Right lobe of liver (tissue), 6 donors: Measurements from ENCODE around the gene CACNA1C. TPM values are rescaled to one million over a fixed set of nuclear protein-coding genes. Genes with fewer than 3 reads are reported as not detected.

ENCODE experiments used
- ATAC-seq, 4 donors: fragments of 200-7000 bp; cut with Tn5 transposase; one replicate each; pipeline ENCODE4 v1.9.1; 2020; ENCODE audit warnings: mild to moderate bottlenecking in 4 of 4, moderate library complexity in 4 of 4
- DNase-seq, 3 donors: peaks; one replicate each; pipeline ENCODE4 v3.0.0-alpha.2; 2020
- H3K27ac ChIP-seq, 3 donors: fragments of 200-600 bp; one replicate each; pipeline ENCODE4 v1.8.0; 2022
- H3K27me3 ChIP-seq, 2 donors: fragments of 200-600 bp; one replicate each; pipeline ENCODE4 v1.8.0; 2022
- H3K36me3 ChIP-seq, 4 donors: fragments of 200-600 bp; sonication (generic) in 1 of 4; one replicate each; pipeline versions ENCODE4 v1.5.1 to v1.8.0; 2017 to 2022; ENCODE audit warnings: control low read depth in 1 of 4
- H3K4me1 ChIP-seq, 4 donors: fragments of 200-600 bp; sonication (generic) in 1 of 4; one replicate each; pipeline versions ENCODE4 v1.5.1 to v1.8.0; 2017 to 2022; ENCODE audit warnings: control low read depth in 1 of 4
- H3K4me3 ChIP-seq, 3 donors: fragments of 200-600 bp; one replicate each; pipeline ENCODE4 v1.8.0; 2022
- H3K9me3 ChIP-seq, 4 donors: fragments of 200-600 bp; sonication (generic) in 1 of 4; one replicate each; pipeline versions ENCODE4 v1.5.1 to v1.8.0; 2017 to 2022; ENCODE audit warnings: control low read depth in 1 of 4
- POLR2A ChIP-seq: fragments of 450-650 bp; IDR thresholded peaks from one replicate; pipeline ENCODE4 v1.6.1; 2017; ENCODE audit warnings: antibody characterized with exemption, mild to moderate bottlenecking
- WGBS: methylation state at CpG from one replicate; pipeline ENCODE4 v1.1.6; 2018; ENCODE audit warnings: low coverage, low lambda C conversion rate; ENCODE audit not compliant: insufficient coverage; ENCODE audit errors: missing lambda C conversion rate; 5-methylcytosine and 5-hydroxymethylcytosine counted together
- intact Hi-C, 2 donors: fragments of 100-400 bp; cut with DNase I; formaldehyde crosslinking; loops; one replicate each; pipeline versions ENCODE4 v1.11.2 to v1.14.1; 2022
- total RNA-seq, 6 experiments: library from RNA; depleted of rRNA in 2 of 6; stranded (reverse); fragments of >200 nt in 2 of 6; fragmentation: NEBNext Ultra II Directional in 3 of 6; extraction: Animal tissue kit (Norgen Biotek cat#: 25700) in 3 of 6; gene quantifications; one replicate each; pipeline versions ENCODE4 v1.1.0 to v1.2.4, GENCODE V29; 2016 to 2023
- TF ChIP-seq, protein P1 (sequence below), 4 donors: fragments of 200-600 bp in 3 of 4; fragments of 450-650 bp in 1 of 4; IDR thresholded peaks; one replicate each; pipeline versions ENCODE4 v1.5.1 to v1.8.0; 2016 to 2022; ENCODE audit warnings: antibody characterized with exemption in 4 of 4, mild to moderate bottlenecking in 2 of 4
- donor health status: DM: no; HTN: yes; CAD: no.
- donor health status: DM: no; HTN: no; CAD: no.
- donor health status: DM: no; HTN: no; CAD: no.
- donor health status: DM: no; HTN: yes; CAD: no.
- donor health status: DM: no; HTN: yes; CAD: no.

The CACNA1C gene
- total RNA-seq, 6 experiments from 2014 or later: 0.18 to 1.0 (median 0.57) TPM

GRCh38 chr12:2503036-2503435 is 450.2 kb downstream of the CACNA1C start:
- Histone ChIP-seq H3K9me3 (no peaks in the 10 kb centered on the region), H3K27me3 (no peaks in the 10 kb centered on the region), H3K36me3 (no peaks in the 10 kb centered on the region), H3K4me3 (no peak overlapping the region), H3K27ac (no peak overlapping the region), H3K4me1 (no peaks in the 10 kb centered on the region)
- intact Hi-C loops: no loop called here
- no CpG with 5 or more reads among the region's 5 CpGs for WGBS
- ATAC-seq: no peak
- DNase-seq: no peak
- TF ChIP-seq, protein P1, sequence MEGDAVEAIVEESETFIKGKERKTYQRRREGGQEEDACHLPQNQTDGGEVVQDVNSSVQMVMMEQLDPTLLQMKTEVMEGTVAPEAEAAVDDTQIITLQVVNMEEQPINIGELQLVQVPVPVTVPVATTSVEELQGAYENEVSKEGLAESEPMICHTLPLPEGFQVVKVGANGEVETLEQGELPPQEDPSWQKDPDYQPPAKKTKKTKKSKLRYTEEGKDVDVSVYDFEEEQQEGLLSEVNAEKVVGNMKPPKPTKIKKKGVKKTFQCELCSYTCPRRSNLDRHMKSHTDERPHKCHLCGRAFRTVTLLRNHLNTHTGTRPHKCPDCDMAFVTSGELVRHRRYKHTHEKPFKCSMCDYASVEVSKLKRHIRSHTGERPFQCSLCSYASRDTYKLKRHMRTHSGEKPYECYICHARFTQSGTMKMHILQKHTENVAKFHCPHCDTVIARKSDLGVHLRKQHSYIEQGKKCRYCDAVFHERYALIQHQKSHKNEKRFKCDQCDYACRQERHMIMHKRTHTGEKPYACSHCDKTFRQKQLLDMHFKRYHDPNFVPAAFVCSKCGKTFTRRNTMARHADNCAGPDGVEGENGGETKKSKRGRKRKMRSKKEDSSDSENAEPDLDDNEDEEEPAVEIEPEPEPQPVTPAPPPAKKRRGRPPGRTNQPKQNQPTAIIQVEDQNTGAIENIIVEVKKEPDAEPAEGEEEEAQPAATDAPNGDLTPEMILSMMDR (IDR thresholded peaks at IDR 0.05): no peak
- no peak for TF ChIP-seq POLR2A

DNA sequence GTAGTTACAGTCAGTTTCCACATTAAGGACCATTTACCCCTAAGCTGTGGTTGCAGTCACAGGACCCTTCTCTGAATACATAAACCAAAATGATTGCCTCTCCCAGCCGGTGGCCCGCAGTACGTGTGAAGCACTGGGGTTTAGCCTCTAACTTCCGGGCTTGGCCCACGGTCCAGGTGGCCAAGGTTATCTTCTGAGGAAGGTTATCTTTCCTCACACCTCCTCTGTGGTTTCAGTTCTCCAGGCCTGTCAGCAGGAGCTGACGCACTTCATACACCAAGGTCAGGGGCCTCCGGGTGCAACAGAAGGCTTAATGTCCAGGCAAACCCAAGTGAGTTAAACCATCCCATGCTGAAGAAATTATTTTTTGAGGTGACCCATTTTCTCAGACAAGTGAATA is 451.0 kb downstream of the CACNA1C start:
- TF ChIP-seq, protein P1 (IDR thresholded peaks at IDR 0.05): no peak
- no peak for TF ChIP-seq POLR2A
- no peaks in the 10 kb centered on the region for H3K27me3 ChIP-seq
- H3K36me3 ChIP-seq: no peaks in the 10 kb centered on the region
- no peak for DNase-seq
- 19% methylated on average over 6 of the region's 7 CpGs for WGBS
- no peak overlapping the region for H3K4me3 ChIP-seq
- no peak overlapping the region for H3K27ac ChIP-seq
- intact Hi-C loops: no loop called here
- H3K4me1 ChIP-seq: no peaks in the 10 kb centered on the region
- no peaks in the 10 kb centered on the region for H3K9me3 ChIP-seq
- ATAC-seq: no peak

GRCh38 chr12:2504577-2504976 is 451.8 kb downstream of the CACNA1C start:
- DNase-seq (no peak), ATAC-seq (no peak)
- TF ChIP-seq POLR2A: no peak
- TF ChIP-seq, protein P1 (IDR thresholded peaks at IDR 0.05): no peak
- 88% methylated on average over 15 of the region's 15 CpGs for WGBS
- Histone ChIP-seq H3K27me3 (no peaks in the 10 kb centered on the region), H3K4me1 (no peaks in the 10 kb centered on the region), H3K9me3 (no peaks in the 10 kb centered on the region), H3K36me3 (no peaks in the 10 kb centered on the region), H3K27ac (no peak overlapping the region), H3K4me3 (no peak overlapping the region)
- intact Hi-C loops: no loop called here

GRCh38 chr12:2507814-2508213 is 455.0 kb downstream of the CACNA1C start:
- no peak for DNase-seq
- Histone ChIP-seq H3K27me3 (no peaks in the 10 kb centered on the region), H3K36me3 (no peaks in the 10 kb centered on the region), H3K4me3 (no peak overlapping the region), H3K27ac (no peak overlapping the region), H3K9me3 (no peaks in the 10 kb centered on the region), H3K4me1 (no peaks in the 10 kb centered on the region)
- WGBS: 29% methylated on average over 7 of the region's 7 CpGs
- peak in 2 of 4 donors; percentile 31 to 34 for ATAC-seq
- intact Hi-C loops: no loop called here
- TF ChIP-seq, protein P1 (IDR thresholded peaks at IDR 0.05): no peak
- no peak for TF ChIP-seq POLR2A

DNA sequence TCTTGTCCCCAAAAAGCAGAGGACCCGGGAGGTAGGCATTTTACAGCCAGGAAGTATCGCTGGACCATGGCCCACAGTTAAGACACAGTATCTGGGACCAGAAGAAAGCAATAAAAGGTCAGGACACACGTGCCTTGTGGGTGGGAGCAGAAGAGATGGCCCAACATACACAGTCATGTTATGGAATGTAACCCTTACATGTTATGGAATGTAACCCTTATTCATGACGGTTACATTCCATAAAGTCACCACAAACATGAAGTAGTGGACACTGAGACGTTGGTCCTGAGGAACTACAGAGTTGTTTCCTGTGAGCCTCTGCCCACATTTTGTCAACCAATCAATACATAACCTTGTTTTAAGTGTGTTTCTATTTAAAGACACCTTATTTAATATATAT is 456.4 kb downstream of the CACNA1C start:
- TF ChIP-seq, protein P1 (IDR thresholded peaks at IDR 0.05): no peak
- no peak for TF ChIP-seq POLR2A
- Histone ChIP-seq H3K9me3 (no peaks in the 10 kb centered on the region), H3K27me3 (no peaks in the 10 kb centered on the region), H3K4me1 (no peaks in the 10 kb centered on the region), H3K4me3 (no peak overlapping the region), H3K36me3 (no peaks in the 10 kb centered on the region), H3K27ac (no peak overlapping the region)
- WGBS: 69% methylated on average over 5 of the region's 5 CpGs
- no peak for ATAC-seq
- no peak for DNase-seq
- intact Hi-C loops: no loop called here
